ENCODE measurements around the gene NPS. TPM values are rescaled to one million over a fixed set of nuclear protein-coding genes. Genes with fewer than 3 reads are reported as not detected.

NPS gene
- total RNA-seq, 1 donor from 2014 or later = not detected

DNA sequence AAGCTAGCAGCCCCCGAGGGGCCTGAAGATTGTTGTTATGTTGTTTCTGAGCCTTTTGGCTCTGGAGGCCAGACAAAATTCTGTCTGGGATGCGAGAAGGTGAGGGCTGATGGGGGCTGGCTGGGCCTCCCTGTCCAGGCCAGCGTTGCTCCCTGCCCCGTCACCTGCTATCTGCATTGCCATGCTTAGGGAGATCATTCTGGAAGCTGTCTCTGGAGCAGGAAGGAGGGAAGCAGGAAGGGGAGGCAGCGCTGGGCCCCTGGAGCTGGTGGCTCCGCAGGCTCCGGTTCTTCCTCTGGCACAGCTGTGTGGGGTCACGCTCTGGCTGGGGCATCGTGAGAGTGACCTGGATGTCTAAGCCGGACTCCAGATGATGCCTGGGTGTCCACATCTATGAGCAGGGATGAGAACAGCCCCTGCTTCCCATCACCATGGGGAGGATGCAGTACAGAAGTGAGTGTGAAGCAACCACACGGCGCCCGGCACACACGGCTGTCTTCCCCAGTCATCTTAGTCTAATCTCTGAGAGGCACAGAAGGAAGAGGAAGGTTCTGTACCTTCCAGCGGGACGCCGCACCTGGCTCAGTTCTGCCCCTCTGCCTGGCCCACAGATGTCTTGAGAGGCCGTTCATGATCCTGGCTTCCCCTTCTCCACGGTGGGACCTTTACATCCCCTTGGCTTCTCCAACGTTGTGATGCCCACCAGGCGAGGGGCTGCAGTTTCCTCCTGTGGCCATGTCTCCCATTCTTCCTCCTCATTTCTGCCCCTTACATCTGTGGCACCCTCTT is 11.9 kb upstream of the NPS start:
- DNase-seq (ENCODE audit: low spot score in 2 of 2, unreplicated experiment in 2 of 2) = no peak
- Mint-ChIP-seq H3K4me1 (no peaks in the 10 kb centered on the region), H3K36me3 (no peaks in the 10 kb centered on the region), H3K9me3 (no peaks in the 10 kb centered on the region), H3K27ac (no peak overlapping the region), H3K27me3 (ENCODE audit: low read depth) (peaks cover 18% of the 10 kb centered on the region), H3K4me3 (no peak overlapping the region)
- TF ChIP-seq CTCF (IDR thresholded peaks at IDR 0.05; ENCODE audit: unreplicated experiment) = no peak

DNA sequence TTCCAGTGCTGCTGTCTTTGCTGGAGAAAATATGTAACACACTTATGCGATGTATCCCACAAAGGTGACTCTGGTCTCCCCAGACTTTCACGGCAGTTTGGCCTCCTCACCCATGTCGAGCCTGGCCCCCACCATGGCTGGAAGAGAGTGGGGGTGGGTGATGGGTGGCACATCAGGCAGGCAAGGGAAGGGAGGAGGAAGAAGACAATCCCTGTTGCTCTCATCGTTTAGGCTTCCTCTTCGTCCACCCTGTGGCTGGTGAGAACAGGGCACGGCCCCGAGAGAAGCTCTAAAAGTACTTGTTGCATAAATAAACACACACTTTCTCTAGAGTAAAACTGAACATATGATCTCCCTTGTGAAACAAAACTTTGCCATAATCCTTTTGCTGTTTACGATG is 11.2 kb upstream of the NPS start:
- TF ChIP-seq CTCF (IDR thresholded peaks at IDR 0.05; ENCODE audit: unreplicated experiment) = no peak
- Mint-ChIP-seq H3K4me3 (no peak overlapping the region), H3K9me3 (no peaks in the 10 kb centered on the region), H3K27ac (no peak overlapping the region), H3K4me1 (no peaks in the 10 kb centered on the region), H3K36me3 (no peaks in the 10 kb centered on the region), H3K27me3 (ENCODE audit: low read depth) (peaks cover 18% of the 10 kb centered on the region)
- DNase-seq (ENCODE audit: low spot score in 2 of 2, unreplicated experiment in 2 of 2) = no peak

- no peak overlapping the region for H3K27ac Mint-ChIP-seq
- peaks cover 25% of the 10 kb centered on the region for H3K27me3 Mint-ChIP-seq (ENCODE audit: low read depth)
- H3K9me3 Mint-ChIP-seq = peaks cover 31% of the 10 kb centered on the region
- no peaks in the 10 kb centered on the region for H3K36me3 Mint-ChIP-seq
- DNase-seq (ENCODE audit: low spot score in 2 of 2, unreplicated experiment in 2 of 2) = no peak
- TF ChIP-seq CTCF (IDR thresholded peaks at IDR 0.05; ENCODE audit: unreplicated experiment) = no peak
- no peaks in the 10 kb centered on the region for H3K4me1 Mint-ChIP-seq
- no peak overlapping the region for H3K4me3 Mint-ChIP-seq
Measured at GRCh38 chr10:127548022-127548421, 1.1 kb upstream of the NPS start.

GRCh38 chr10:127550861-127551260 is 1.8 kb downstream of the NPS start:
- no peaks in the 10 kb centered on the region for H3K36me3 Mint-ChIP-seq
- H3K9me3 Mint-ChIP-seq = peaks cover 13% of the 10 kb centered on the region
- H3K4me1 Mint-ChIP-seq = no peaks in the 10 kb centered on the region
- no peak for TF ChIP-seq CTCF (IDR thresholded peaks at IDR 0.05; ENCODE audit: unreplicated experiment)
- H3K27ac Mint-ChIP-seq = no peak overlapping the region
- no peak for DNase-seq (ENCODE audit: low spot score in 2 of 2, unreplicated experiment in 2 of 2)
- H3K27me3 Mint-ChIP-seq (ENCODE audit: low read depth) = peaks cover 42% of the 10 kb centered on the region
- no peak overlapping the region for H3K4me3 Mint-ChIP-seq

DNA sequence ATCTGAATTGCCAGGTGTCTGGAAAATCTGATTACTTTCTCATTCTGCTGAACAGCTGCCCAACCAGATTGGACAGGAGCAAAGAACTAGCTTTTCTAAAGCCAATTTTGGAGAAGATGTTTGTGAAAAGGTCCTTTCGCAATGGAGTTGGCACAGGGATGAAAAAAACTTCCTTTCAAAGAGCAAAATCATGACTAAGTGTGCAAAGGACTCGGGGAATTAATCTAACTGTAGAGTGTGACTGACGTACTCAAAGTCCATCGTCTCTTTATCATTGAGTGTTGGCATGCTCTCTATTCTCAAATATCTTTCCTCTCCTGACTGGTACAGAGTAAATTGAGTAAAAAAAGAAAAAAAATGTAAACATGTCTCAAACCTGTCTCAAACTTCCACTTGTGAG is 3.3 kb downstream of the NPS start:
- H3K36me3 Mint-ChIP-seq = no peaks in the 10 kb centered on the region
- no peak overlapping the region for H3K4me3 Mint-ChIP-seq
- no peaks in the 10 kb centered on the region for H3K9me3 Mint-ChIP-seq
- peaks cover 51% of the 10 kb centered on the region for H3K27me3 Mint-ChIP-seq (ENCODE audit: low read depth)
- no peak for TF ChIP-seq CTCF (IDR thresholded peaks at IDR 0.05; ENCODE audit: unreplicated experiment)
- H3K27ac Mint-ChIP-seq = no peak overlapping the region
- DNase-seq (ENCODE audit: low spot score in 2 of 2, unreplicated experiment in 2 of 2) = no peak
- no peaks in the 10 kb centered on the region for H3K4me1 Mint-ChIP-seq
